WTC11 (cell line): ENCODE results near the gene RPS15. TPM values are rescaled to one million over a fixed set of nuclear protein-coding genes. Genes with fewer than 3 reads are reported as not detected.

Experiments used
- ATAC-seq: fragments of 200-7000 bp; cut with Tn5 transposase; 2 replicates; pipeline ENCODE4 v1.10.0; 2021; ENCODE audit warnings: mild to moderate bottlenecking, moderate library complexity
- Bru-seq: library from RNA; stranded (reverse); fragments of 400-500 nt; gene quantifications from one replicate; lab custom pipeline; 2021; lab: Mats Ljungman, UMichigan
- CTCF ChIA-PET: fragments of 300-600 bp; sonication (Branson Sonifier 250); formaldehyde crosslinking; loops from one replicate; lab custom pipeline; 2021; ENCODE audit warnings: antibody characterized with exemption; lab: Charles Lee
- POLR2A ChIA-PET: fragments of 350-600 bp; sonication (Branson Sonifier 250); formaldehyde crosslinking; loops from one replicate; lab custom pipeline; 2021; ENCODE audit warnings: antibody characterized with exemption; lab: Charles Lee
- DNase-seq: peaks from one replicate; pipeline ENCODE4 v3.0.0; 2021; ENCODE audit warnings: low spot score
- H3K27ac Mint-ChIP-seq: 2 replicates; pipeline ENCODE4 v1.8.0; 2021; ENCODE audit warnings: mixed read lengths
- H3K27me3 Mint-ChIP-seq: 2 replicates; pipeline ENCODE4 v1.8.0; 2021; ENCODE audit warnings: low read depth, mild to moderate bottlenecking, moderate library complexity, mixed read lengths
- H3K36me3 Mint-ChIP-seq: 2 replicates; pipeline ENCODE4 v1.8.0; 2021; ENCODE audit warnings: mixed read lengths
- H3K4me1 Mint-ChIP-seq: 2 replicates; pipeline ENCODE4 v1.8.0; 2022; ENCODE audit warnings: mixed read lengths
- H3K4me3 Mint-ChIP-seq: 2 replicates; pipeline ENCODE4 v1.8.0; 2021; ENCODE audit warnings: mild to moderate bottlenecking, moderate library complexity, mixed read lengths
- H3K9me3 Mint-ChIP-seq: 2 replicates; pipeline ENCODE4 v1.8.0; 2021; ENCODE audit warnings: mixed read lengths
- CREM ChIP-seq: sonication (generic); formaldehyde crosslinking; IDR thresholded peaks from 2 replicates; pipeline ENCODE4 v1.8.1; 2022; ENCODE audit warnings: mild to moderate bottlenecking, missing genetic modification reagents, moderate library complexity
- EMX1 ChIP-seq: fragments of 250-450 bp; sonication (Bioruptor Pico); IDR thresholded peaks from 2 replicates; pipeline ENCODE4 v1.8.0; 2021; ENCODE audit warnings: mild to moderate bottlenecking
- ESRRA ChIP-seq: sonication (generic); formaldehyde crosslinking; IDR thresholded peaks from 2 replicates; pipeline ENCODE4 v1.8.1; 2022; ENCODE audit warnings: mild to moderate bottlenecking, missing genetic modification reagents, borderline replicate concordance
- ETV6 ChIP-seq: sonication (generic); formaldehyde crosslinking; IDR thresholded peaks from 2 replicates; pipeline ENCODE4 v1.8.1; 2022; ENCODE audit warnings: mild to moderate bottlenecking, missing genetic modification reagents
- FOXJ3 ChIP-seq: sonication (generic); formaldehyde crosslinking; IDR thresholded peaks from 2 replicates; pipeline ENCODE4 v1.9.0; 2021; ENCODE audit warnings: missing genetic modification reagents, mild to moderate bottlenecking, borderline replicate concordance
- FOXP1 ChIP-seq: sonication (generic); formaldehyde crosslinking; IDR thresholded peaks from 2 replicates; pipeline ENCODE4 v1.8.0; 2022; ENCODE audit warnings: missing genetic modification reagents, mild to moderate bottlenecking, moderate library complexity, borderline replicate concordance
- GABPB1 ChIP-seq: sonication (generic); formaldehyde crosslinking; IDR thresholded peaks from 2 replicates; pipeline ENCODE4 v1.8.1; 2023; ENCODE audit warnings: mild to moderate bottlenecking, missing genetic modification reagents
- NFATC4 ChIP-seq: fragments of 250-450 bp; sonication (Bioruptor Pico); IDR thresholded peaks from 2 replicates; pipeline ENCODE4 v1.9.0; 2021; ENCODE audit warnings: mild to moderate bottlenecking
- NR2C2 ChIP-seq: sonication (generic); formaldehyde crosslinking; IDR thresholded peaks from 2 replicates; pipeline ENCODE4 v1.8.0; 2022; ENCODE audit warnings: mild to moderate bottlenecking, missing genetic modification reagents
- TEAD1 ChIP-seq: sonication (generic); formaldehyde crosslinking; IDR thresholded peaks from 2 replicates; pipeline ENCODE4 v1.8.0; 2022; ENCODE audit warnings: mild to moderate bottlenecking, missing genetic modification reagents
- TEAD4 ChIP-seq: sonication (generic); formaldehyde crosslinking; IDR thresholded peaks from 2 replicates; pipeline ENCODE4 v1.8.0; 2022; ENCODE audit warnings: mild to moderate bottlenecking, missing genetic modification reagents
- ZBTB21 ChIP-seq: sonication (generic); formaldehyde crosslinking; IDR thresholded peaks from 2 replicates; pipeline ENCODE4 v1.8.1; 2023; ENCODE audit warnings: mild to moderate bottlenecking, missing genetic modification reagents, borderline replicate concordance
- long read RNA-seq, 3 experiments: library from RNA in 1 of 3; library from capped mRNA in 1 of 3; library from polyadenylated mRNA in 1 of 3; unstranded in 2 of 3; stranded (forward) in 1 of 3; transcript quantifications; one replicate each; pipeline ENCODE4 v2.0.0, GENCODE V29; 2021
- total RNA-seq: library from RNA; stranded (reverse); gene quantifications from 3 replicates; pipeline ENCODE4 v1.2.3, GENCODE V29; 2021
- TF ChIP-seq, protein P1 (sequence below): sonication (generic); formaldehyde crosslinking; IDR thresholded peaks from 2 replicates; pipeline ENCODE4 v1.8.1; 2023; ENCODE audit warnings: mild to moderate bottlenecking, moderate library complexity, missing genetic modification reagents
- TF ChIP-seq, protein P2 (sequence below): fragments of 250-450 bp; sonication (Bioruptor Pico); IDR thresholded peaks from 2 replicates; pipeline ENCODE4 v1.8.0; 2021; ENCODE audit warnings: mild to moderate bottlenecking
- TF ChIP-seq, protein P3 (sequence below): fragments of 250-450 bp; sonication (Bioruptor Pico); IDR thresholded peaks from 2 replicates; pipeline ENCODE4 v1.9.0; 2021; ENCODE audit warnings: mild to moderate bottlenecking
- TF ChIP-seq, protein P4 (sequence below): sonication (generic); formaldehyde crosslinking; IDR thresholded peaks from 2 replicates; pipeline ENCODE4 v1.8.1; 2023; ENCODE audit warnings: mild to moderate bottlenecking, missing genetic modification reagents
- TF ChIP-seq, protein P5 (sequence below): sonication (generic); formaldehyde crosslinking; IDR thresholded peaks from 2 replicates; pipeline ENCODE4 v1.8.0; 2023; ENCODE audit warnings: missing genetic modification reagents
- TF ChIP-seq, protein P6 (sequence below): sonication (generic); formaldehyde crosslinking; IDR thresholded peaks from 2 replicates; pipeline ENCODE4 v1.8.0; 2022; ENCODE audit warnings: mild to moderate bottlenecking, missing genetic modification reagents
- TF ChIP-seq, protein P7 (sequence below): sonication (generic); formaldehyde crosslinking; IDR thresholded peaks from 2 replicates; pipeline ENCODE4 v1.8.0; 2022; ENCODE audit warnings: mild to moderate bottlenecking, missing genetic modification reagents
- TF ChIP-seq, protein P8 (sequence below): sonication (generic); formaldehyde crosslinking; IDR thresholded peaks from 2 replicates; pipeline ENCODE4 v1.8.1; 2023; ENCODE audit warnings: mild to moderate bottlenecking, missing genetic modification reagents, moderate library complexity
- TF ChIP-seq, protein P9 (sequence below): fragments of 200-600 bp; IDR thresholded peaks from 2 replicates; pipeline ENCODE4 v1.8.0; 2022; ENCODE audit warnings: antibody characterized with exemption

Gene RPS15
- total RNA-seq: 1,932 to 2,169 TPM (median 2,158 TPM) in 3 replicates
- Bru-seq, nascent RNA: percentile 100 among the genes with signal in this experiment
- long read RNA-seq, experiment 1, transcript RPS15-210 (3 exons, 873 nt): minor isoform, 75 of 1,092 reads
- long read RNA-seq, experiment 1, transcript RPS15-209 (4 exons, 510 nt): major isoform, 942 of 1,092 reads
- long read RNA-seq, experiment 1, transcript RPS15-201 (4 exons, 534 nt): minor isoform, 26 of 1,092 reads
- long read RNA-seq, experiment 1, transcript RPS15-212 (4 exons, 629 nt): minor isoform, 12 of 1,092 reads
- long read RNA-seq, experiment 1, partial matches to known transcripts: 23 of 1,092 reads
- long read RNA-seq, experiment 1, other reads (novel, unspliced or antisense): 7 of 1,092 reads
- long read RNA-seq, experiment 2, transcript RPS15-209 (4 exons, 510 nt): minor isoform, 322 of 1,872 reads
- long read RNA-seq, experiment 2, transcript RPS15-210 (3 exons, 873 nt): major isoform, 1,332 of 1,872 reads
- long read RNA-seq, experiment 2, transcript RPS15-212 (4 exons, 629 nt): minor isoform, 14 of 1,872 reads
- long read RNA-seq, experiment 2, transcript RPS15-201 (4 exons, 534 nt): minor isoform, 26 of 1,872 reads
- long read RNA-seq, experiment 2, partial matches to known transcripts: 140 of 1,872 reads
- long read RNA-seq, experiment 2, other reads (novel, unspliced or antisense): 36 of 1,872 reads
- long read RNA-seq, experiment 3, transcript RPS15-210 (3 exons, 873 nt): major isoform, 33 of 40 reads
- long read RNA-seq, experiment 3, partial matches to known transcripts: 2 of 40 reads
- long read RNA-seq, experiment 3, other reads (novel, unspliced or antisense): 3 of 40 reads

DNA sequence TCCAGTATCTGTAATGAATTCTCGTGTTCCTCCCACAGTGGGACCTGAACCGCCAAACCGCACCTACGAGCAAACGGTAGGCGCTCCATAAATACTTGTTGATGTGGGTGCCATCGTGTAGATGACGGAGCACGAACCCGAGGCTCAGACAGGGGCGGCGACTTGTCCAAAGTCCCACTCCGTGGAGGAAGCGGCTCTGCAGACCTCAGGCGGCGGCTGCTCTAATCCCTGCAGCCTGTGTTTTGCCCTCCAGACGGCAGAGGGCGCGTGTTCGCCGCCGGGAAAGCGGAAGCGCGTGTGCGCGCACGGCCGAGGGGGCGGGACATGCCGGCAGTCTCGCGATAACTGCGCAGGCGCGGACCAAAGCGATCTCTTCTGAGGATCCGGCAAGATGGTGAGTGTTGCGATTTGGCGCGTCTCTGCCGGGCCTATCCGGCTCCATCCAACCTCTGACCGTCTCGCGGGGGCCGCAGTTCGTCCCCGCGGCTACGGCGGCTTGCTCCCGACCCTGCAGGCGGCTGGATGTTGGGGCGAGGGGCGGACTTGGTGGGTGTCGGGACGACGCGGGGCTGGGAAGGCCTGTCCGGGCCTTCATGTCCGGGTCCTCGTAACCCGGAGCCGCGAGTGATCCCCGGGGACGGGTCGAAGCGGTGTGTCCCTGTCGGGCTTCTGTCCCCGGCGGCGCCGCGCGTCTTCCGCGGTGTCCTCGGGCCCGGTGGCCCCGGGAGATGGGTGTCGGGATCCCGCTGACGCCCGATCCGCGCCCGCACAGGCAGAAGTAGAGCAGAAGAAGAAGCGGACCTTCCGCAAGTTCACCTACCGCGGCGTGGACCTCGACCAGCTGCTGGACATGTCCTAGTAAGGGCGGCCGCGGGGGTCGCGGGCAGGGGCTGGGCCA, at the start of gene RPS15:
TSS of gene RPS15 (plus strand) at position 362 of the 898 bp plus-strand sequence. CDS start at position 392, 30 bp downstream.
- Mint-ChIP-seq H3K36me3 (peaks cover 44% of the 10 kb centered on the region), H3K4me1 (peaks cover 21% of the 10 kb centered on the region), H3K4me3 (peak within 1 kb of the TSS; percentile 97), H3K27me3 (no peaks in the 10 kb centered on the region), H3K27ac (peak within 1 kb of the TSS; percentile 99), H3K9me3 (no peaks in the 10 kb centered on the region)
- ChIA-PET CTCF (interaction anchor here (1.9 kb wide), 1 partner anchor 28 kb away, joined by 6 read pairs; no protein-coding TSS in a partner anchor), POLR2A (no interaction called here)
- DNase-seq (peak; percentile 95), ATAC-seq (peak; percentile 83)
- TF ChIP-seq GABPB1 (CRISPR knock-in tag): peak; percentile 90
- TF ChIP-seq TEAD4 (CRISPR knock-in tag): 0 out of 2 replicates have a peak, but pooled peaks have one; percentile 68
- TF ChIP-seq NFATC4 (CRISPR knock-in tag): peak; percentile 51; the same call in 1 of the 2 replicates
- TF ChIP-seq, protein P1, sequence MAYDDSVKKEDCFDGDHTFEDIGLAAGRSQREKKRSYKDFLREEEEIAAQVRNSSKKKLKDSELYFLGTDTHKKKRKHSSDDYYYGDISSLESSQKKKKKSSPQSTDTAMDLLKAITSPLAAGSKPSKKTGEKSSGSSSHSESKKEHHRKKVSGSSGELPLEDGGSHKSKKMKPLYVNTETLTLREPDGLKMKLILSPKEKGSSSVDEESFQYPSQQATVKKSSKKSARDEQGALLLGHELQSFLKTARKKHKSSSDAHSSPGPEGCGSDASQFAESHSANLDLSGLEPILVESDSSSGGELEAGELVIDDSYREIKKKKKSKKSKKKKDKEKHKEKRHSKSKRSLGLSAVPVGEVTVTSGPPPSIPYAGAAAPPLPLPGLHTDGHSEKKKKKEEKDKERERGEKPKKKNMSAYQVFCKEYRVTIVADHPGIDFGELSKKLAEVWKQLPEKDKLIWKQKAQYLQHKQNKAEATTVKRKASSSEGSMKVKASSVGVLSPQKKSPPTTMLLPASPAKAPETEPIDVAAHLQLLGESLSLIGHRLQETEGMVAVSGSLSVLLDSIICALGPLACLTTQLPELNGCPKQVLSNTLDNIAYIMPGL (CRISPR knock-in tag): peak; percentile 98
- peak; percentile 97 for TF ChIP-seq ETV6
- TF ChIP-seq, protein P2, sequence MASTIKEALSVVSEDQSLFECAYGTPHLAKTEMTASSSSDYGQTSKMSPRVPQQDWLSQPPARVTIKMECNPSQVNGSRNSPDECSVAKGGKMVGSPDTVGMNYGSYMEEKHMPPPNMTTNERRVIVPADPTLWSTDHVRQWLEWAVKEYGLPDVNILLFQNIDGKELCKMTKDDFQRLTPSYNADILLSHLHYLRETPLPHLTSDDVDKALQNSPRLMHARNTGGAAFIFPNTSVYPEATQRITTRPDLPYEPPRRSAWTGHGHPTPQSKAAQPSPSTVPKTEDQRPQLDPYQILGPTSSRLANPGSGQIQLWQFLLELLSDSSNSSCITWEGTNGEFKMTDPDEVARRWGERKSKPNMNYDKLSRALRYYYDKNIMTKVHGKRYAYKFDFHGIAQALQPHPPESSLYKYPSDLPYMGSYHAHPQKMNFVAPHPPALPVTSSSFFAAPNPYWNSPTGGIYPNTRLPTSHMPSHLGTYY (CRISPR knock-in tag): 0 out of 2 replicates have a peak, but pooled peaks have one; percentile 23
- TF ChIP-seq, protein P3, sequence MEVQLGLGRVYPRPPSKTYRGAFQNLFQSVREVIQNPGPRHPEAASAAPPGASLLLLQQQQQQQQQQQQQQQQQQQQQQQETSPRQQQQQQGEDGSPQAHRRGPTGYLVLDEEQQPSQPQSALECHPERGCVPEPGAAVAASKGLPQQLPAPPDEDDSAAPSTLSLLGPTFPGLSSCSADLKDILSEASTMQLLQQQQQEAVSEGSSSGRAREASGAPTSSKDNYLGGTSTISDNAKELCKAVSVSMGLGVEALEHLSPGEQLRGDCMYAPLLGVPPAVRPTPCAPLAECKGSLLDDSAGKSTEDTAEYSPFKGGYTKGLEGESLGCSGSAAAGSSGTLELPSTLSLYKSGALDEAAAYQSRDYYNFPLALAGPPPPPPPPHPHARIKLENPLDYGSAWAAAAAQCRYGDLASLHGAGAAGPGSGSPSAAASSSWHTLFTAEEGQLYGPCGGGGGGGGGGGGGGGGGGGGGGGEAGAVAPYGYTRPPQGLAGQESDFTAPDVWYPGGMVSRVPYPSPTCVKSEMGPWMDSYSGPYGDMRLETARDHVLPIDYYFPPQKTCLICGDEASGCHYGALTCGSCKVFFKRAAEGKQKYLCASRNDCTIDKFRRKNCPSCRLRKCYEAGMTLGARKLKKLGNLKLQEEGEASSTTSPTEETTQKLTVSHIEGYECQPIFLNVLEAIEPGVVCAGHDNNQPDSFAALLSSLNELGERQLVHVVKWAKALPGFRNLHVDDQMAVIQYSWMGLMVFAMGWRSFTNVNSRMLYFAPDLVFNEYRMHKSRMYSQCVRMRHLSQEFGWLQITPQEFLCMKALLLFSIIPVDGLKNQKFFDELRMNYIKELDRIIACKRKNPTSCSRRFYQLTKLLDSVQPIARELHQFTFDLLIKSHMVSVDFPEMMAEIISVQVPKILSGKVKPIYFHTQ (CRISPR knock-in tag): peak; percentile 18; the same call in 1 of the 2 replicates
- TF ChIP-seq TEAD1 (CRISPR knock-in tag): peak; percentile 96
- TF ChIP-seq, protein P4, sequence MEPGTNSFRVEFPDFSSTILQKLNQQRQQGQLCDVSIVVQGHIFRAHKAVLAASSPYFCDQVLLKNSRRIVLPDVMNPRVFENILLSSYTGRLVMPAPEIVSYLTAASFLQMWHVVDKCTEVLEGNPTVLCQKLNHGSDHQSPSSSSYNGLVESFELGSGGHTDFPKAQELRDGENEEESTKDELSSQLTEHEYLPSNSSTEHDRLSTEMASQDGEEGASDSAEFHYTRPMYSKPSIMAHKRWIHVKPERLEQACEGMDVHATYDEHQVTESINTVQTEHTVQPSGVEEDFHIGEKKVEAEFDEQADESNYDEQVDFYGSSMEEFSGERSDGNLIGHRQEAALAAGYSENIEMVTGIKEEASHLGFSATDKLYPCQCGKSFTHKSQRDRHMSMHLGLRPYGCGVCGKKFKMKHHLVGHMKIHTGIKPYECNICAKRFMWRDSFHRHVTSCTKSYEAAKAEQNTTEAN (CRISPR knock-in tag): peak; percentile 76
- TF ChIP-seq, protein P5, sequence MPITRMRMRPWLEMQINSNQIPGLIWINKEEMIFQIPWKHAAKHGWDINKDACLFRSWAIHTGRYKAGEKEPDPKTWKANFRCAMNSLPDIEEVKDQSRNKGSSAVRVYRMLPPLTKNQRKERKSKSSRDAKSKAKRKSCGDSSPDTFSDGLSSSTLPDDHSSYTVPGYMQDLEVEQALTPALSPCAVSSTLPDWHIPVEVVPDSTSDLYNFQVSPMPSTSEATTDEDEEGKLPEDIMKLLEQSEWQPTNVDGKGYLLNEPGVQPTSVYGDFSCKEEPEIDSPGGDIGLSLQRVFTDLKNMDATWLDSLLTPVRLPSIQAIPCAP: peak; percentile 90
- TF ChIP-seq ZBTB21: peak; percentile 90
- TF ChIP-seq, protein P6, sequence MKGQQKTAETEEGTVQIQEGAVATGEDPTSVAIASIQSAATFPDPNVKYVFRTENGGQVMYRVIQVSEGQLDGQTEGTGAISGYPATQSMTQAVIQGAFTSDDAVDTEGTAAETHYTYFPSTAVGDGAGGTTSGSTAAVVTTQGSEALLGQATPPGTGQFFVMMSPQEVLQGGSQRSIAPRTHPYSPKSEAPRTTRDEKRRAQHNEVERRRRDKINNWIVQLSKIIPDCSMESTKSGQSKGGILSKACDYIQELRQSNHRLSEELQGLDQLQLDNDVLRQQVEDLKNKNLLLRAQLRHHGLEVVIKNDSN: peak; percentile 78
- TF ChIP-seq, protein P7, sequence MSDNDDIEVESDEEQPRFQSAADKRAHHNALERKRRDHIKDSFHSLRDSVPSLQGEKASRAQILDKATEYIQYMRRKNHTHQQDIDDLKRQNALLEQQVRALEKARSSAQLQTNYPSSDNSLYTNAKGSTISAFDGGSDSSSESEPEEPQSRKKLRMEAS (CRISPR knock-in tag): peak; percentile 94
- TF ChIP-seq, protein P8, sequence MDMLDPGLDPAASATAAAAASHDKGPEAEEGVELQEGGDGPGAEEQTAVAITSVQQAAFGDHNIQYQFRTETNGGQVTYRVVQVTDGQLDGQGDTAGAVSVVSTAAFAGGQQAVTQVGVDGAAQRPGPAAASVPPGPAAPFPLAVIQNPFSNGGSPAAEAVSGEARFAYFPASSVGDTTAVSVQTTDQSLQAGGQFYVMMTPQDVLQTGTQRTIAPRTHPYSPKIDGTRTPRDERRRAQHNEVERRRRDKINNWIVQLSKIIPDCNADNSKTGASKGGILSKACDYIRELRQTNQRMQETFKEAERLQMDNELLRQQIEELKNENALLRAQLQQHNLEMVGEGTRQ (CRISPR knock-in tag): peak; percentile 69
- peak; percentile 80; the same call in 1 of the 2 replicates for TF ChIP-seq EMX1 (CRISPR knock-in tag)
- TF ChIP-seq FOXJ3 (CRISPR knock-in tag): no peak
- peak; percentile 83 for TF ChIP-seq CREM (CRISPR knock-in tag)
- TF ChIP-seq ESRRA (CRISPR knock-in tag): peak; percentile 80
- peak; percentile 88; the same call in 1 of the 2 replicates for TF ChIP-seq FOXP1 (CRISPR knock-in tag)
- TF ChIP-seq NR2C2 (CRISPR knock-in tag): no peak
- TF ChIP-seq, protein P9, sequence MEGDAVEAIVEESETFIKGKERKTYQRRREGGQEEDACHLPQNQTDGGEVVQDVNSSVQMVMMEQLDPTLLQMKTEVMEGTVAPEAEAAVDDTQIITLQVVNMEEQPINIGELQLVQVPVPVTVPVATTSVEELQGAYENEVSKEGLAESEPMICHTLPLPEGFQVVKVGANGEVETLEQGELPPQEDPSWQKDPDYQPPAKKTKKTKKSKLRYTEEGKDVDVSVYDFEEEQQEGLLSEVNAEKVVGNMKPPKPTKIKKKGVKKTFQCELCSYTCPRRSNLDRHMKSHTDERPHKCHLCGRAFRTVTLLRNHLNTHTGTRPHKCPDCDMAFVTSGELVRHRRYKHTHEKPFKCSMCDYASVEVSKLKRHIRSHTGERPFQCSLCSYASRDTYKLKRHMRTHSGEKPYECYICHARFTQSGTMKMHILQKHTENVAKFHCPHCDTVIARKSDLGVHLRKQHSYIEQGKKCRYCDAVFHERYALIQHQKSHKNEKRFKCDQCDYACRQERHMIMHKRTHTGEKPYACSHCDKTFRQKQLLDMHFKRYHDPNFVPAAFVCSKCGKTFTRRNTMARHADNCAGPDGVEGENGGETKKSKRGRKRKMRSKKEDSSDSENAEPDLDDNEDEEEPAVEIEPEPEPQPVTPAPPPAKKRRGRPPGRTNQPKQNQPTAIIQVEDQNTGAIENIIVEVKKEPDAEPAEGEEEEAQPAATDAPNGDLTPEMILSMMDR: peak; percentile 77
